Ectodermal cell (in vitro differentiated cells): ENCODE measurements around the gene ESD.
"Not testable (repeated sequence)": the region's sequence is repeated elsewhere in the genome, so short reads cannot be mapped to it uniquely, and the experiment has no call there.

Experiments
- H3K27ac ChIP-seq: 2 replicates; pipeline ENCODE4 v1.7.0; 2013; ENCODE audit warnings: mild to moderate bottlenecking, low read depth, low read length; ENCODE audit not compliant: insufficient read depth, poor library complexity, severe bottlenecking
- H3K27me3 ChIP-seq: 2 replicates; pipeline ENCODE4 v1.7.0; 2013; ENCODE audit warnings: mild to moderate bottlenecking, low read length; ENCODE audit not compliant: insufficient read depth, control insufficient read depth, poor library complexity, severe bottlenecking
- H3K36me3 ChIP-seq: one replicate; pipeline ENCODE4 v1.7.0; 2013; ENCODE audit warnings: low read length; ENCODE audit not compliant: control insufficient read depth, insufficient read depth
- H3K4me1 ChIP-seq: one replicate; pipeline ENCODE4 v1.7.0; 2013; ENCODE audit warnings: low read length; ENCODE audit not compliant: control insufficient read depth, insufficient read depth
- H3K4me3 ChIP-seq: 2 replicates; pipeline ENCODE4 v1.7.0; 2013; ENCODE audit warnings: low read depth, low read length, control low read depth; ENCODE audit not compliant: insufficient read depth
- H3K9me3 ChIP-seq: 2 replicates; pipeline ENCODE4 v1.7.0; 2013; ENCODE audit warnings: mild to moderate bottlenecking, low read length, moderate library complexity; ENCODE audit not compliant: control insufficient read depth
- WGBS, 2 experiments: methylation state at CpG; one replicate each; pipeline ENCODE4 v1.1.7; 2013; ENCODE audit warnings: missing lambda C conversion rate in 2 of 2; 5-methylcytosine and 5-hydroxymethylcytosine counted together

ESD gene

DNA sequence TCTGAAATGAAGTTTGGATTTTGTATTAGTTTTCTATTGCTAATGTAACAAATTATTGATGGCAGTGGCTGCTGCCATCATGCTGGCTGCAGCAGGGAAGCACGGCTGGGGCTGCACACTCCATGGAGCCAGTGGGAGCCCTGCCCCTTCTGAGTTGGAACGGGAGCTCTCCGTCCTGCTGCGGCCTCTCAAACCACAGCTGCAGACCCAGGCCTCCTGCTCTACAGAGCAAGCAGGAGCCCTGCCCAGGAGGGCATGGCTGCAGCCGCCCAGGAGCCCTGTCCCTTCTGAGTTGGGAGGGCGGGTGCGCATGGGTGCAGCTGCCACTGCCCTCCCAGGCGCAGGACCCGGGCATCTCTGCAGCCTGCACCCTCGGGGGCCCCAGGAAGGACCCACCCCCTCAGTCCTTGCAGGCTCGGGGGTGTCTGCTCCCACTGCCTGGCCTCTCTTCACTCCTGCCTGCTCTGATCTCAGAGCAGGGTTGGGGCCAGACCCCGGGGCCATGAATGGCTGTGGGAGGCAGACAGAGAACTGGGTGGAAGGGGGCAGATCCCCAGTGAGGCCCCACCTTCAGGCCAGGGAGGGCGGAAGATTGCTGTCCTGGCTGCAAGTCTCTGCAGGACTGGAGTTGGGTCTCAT lies 21.0 kb upstream of the ESD start:
- Histone ChIP-seq H3K36me3 (no peaks in the 10 kb centered on the region), H3K4me1 (no peaks in the 10 kb centered on the region), H3K27ac (no peak overlapping the region), H3K4me3 (no peak overlapping the region), H3K27me3 (no peaks in the 10 kb centered on the region), H3K9me3 (no peaks in the 10 kb centered on the region)
- WGBS, 2 experiments, result 91 to 94% methylated on average over 13 of the region's 13 CpGs

- H3K36me3 ChIP-seq, result no peaks in the 10 kb centered on the region
- WGBS, 2 experiments, result 75 to 97% methylated on average over 1 of the region's 1 CpG
- no peaks in the 10 kb centered on the region for H3K27me3 ChIP-seq
- H3K4me1 ChIP-seq, result no peaks in the 10 kb centered on the region
- no peak overlapping the region for H3K4me3 ChIP-seq
- H3K9me3 ChIP-seq, result no peaks in the 10 kb centered on the region
- H3K27ac ChIP-seq, result no peak overlapping the region
Measured at GRCh38 chr13:46817095-46817494, 20.1 kb upstream of the ESD start.

GRCh38 chr13:46816371-46816770 lies 19.4 kb upstream of the ESD start:
- WGBS, 2 experiments, result 100% methylated on average over 1 of the region's 1 CpG
- Histone ChIP-seq H3K4me3 (no peak overlapping the region), H3K9me3 (no peaks in the 10 kb centered on the region), H3K27me3 (no peaks in the 10 kb centered on the region), H3K4me1 (no peaks in the 10 kb centered on the region), H3K36me3 (no peaks in the 10 kb centered on the region), H3K27ac (no peak overlapping the region)

DNA sequence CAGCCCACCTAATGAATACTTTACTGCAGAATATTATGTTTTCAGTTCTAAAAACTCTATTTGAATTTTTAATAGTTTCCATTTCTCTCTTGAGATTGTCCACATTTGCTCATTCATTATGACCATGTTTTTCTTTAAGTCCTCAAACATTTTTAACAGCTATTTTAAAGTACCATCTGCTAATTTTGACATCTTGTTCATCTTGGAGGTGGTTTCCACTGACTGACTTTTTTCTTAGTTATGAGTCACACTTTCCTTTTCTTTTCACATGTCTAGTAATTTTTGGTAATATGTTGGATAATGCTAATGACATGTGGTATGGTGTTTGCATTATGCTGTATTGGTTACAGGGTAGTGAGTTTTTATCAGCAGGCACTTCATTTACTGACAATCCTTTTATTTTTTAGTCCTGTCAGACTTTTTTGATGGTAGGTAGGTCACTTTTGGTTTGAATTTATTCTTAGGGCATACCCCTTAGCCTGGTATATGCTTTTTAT lies 15.4 kb upstream of the ESD start:
- Histone ChIP-seq H3K9me3 (no peaks in the 10 kb centered on the region), H3K4me3 (no peak overlapping the region), H3K27ac (no peak overlapping the region), H3K27me3 (no peaks in the 10 kb centered on the region), H3K36me3 (no peaks in the 10 kb centered on the region), H3K4me1 (no peaks in the 10 kb centered on the region)

- no peaks in the 10 kb centered on the region for H3K9me3 ChIP-seq
- no peak overlapping the region for H3K27ac ChIP-seq
- H3K27me3 ChIP-seq, result no peaks in the 10 kb centered on the region
- H3K36me3 ChIP-seq, result no peaks in the 10 kb centered on the region
- 96 to 97% methylated on average over 5 of the region's 5 CpGs for WGBS, 2 experiments
- no peak overlapping the region for H3K4me3 ChIP-seq
- no peaks in the 10 kb centered on the region for H3K4me1 ChIP-seq
Measured at GRCh38 chr13:46810440-46810839, 13.5 kb upstream of the ESD start.

- H3K9me3 ChIP-seq, H3K4me3 ChIP-seq, H3K4me1 ChIP-seq, H3K36me3 ChIP-seq, H3K27ac ChIP-seq, H3K27me3 ChIP-seq: not testable (repeated sequence)
- 87 to 88% methylated on average over 1 of the region's 1 CpG for WGBS, 2 experiments
Measured at GRCh38 chr13:46804921-46805320, 8.0 kb upstream of the ESD start.

GRCh38 chr13:46804391-46804815 lies 7.4 kb upstream of the ESD start:
- WGBS, 2 experiments, result 87 to 98% methylated on average over 3 of the region's 3 CpGs
- no peak overlapping the region for H3K27ac ChIP-seq

GRCh38 chr13:46803586-46803985 lies 6.6 kb upstream of the ESD start:
- no peaks in the 10 kb centered on the region for H3K9me3 ChIP-seq
- no peak overlapping the region for H3K4me3 ChIP-seq
- no peaks in the 10 kb centered on the region for H3K4me1 ChIP-seq
- H3K27ac ChIP-seq, result no peak overlapping the region
- 92 to 93% methylated on average over 5 of the region's 5 CpGs for WGBS, 2 experiments
- H3K27me3 ChIP-seq, result no peaks in the 10 kb centered on the region
- no peaks in the 10 kb centered on the region for H3K36me3 ChIP-seq

More at GRCh38 chr13:46804391-46804815, 7.4 kb upstream of the ESD start:
- no peaks in the 10 kb centered on the region for H3K36me3 ChIP-seq
- H3K4me3 ChIP-seq, result no peak overlapping the region
- no peaks in the 10 kb centered on the region for H3K27me3 ChIP-seq
- no peaks in the 10 kb centered on the region for H3K9me3 ChIP-seq
- H3K4me1 ChIP-seq, result no peaks in the 10 kb centered on the region

GRCh38 chr13:46801858-46802257 lies 4.9 kb upstream of the ESD start:
- Histone ChIP-seq H3K36me3 (no peaks in the 10 kb centered on the region), H3K4me1 (peaks cover 4% of the 10 kb centered on the region), H3K27ac (no peak overlapping the region), H3K27me3 (no peaks in the 10 kb centered on the region), H3K4me3 (no peak overlapping the region), H3K9me3 (no peaks in the 10 kb centered on the region)
- WGBS, 2 experiments, result 86 to 93% methylated on average over 1 of the region's 1 CpG

DNA sequence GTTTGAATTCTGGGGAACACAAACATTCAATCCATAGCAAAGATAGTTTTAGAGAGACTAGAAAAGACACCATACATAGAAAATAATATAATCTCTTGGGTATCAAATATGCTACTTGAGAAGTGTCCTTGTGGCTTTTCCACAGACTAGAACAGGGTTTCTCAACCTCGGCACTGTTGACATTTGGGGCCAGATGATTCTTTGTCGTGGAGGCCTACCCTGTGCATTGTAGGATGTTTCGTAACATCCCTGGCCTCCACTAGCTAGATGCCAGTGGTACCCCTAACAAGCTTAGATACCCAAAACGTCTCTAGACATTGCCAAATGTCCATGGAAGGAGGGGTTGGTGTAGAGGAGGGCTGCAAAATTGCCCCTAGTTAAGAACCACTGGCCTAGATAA lies 2.2 kb upstream of the ESD start:
- no peaks in the 10 kb centered on the region for H3K36me3 ChIP-seq
- no peak overlapping the region for H3K4me3 ChIP-seq
- H3K4me1 ChIP-seq, result peaks cover 12% of the 10 kb centered on the region
- WGBS, 2 experiments, result 90 to 94% methylated on average over 3 to 4 of the region's 4 CpGs
- no peaks in the 10 kb centered on the region for H3K27me3 ChIP-seq
- no peak overlapping the region for H3K27ac ChIP-seq
- no peaks in the 10 kb centered on the region for H3K9me3 ChIP-seq
